HG02798 (cell line): ENCODE measurements around the gene SELENOI.
"Not testable (repeated sequence)": the region's sequence is repeated elsewhere in the genome, so short reads cannot be mapped to it uniquely, and the experiment has no call there.

Source experiments
- ATAC-seq: cut with Tn5 transposase; IDR thresholded peaks from one replicate; pipeline ENCODE4 v1.9.1; 2021; ENCODE audit warnings: mild to moderate bottlenecking; ENCODE audit not compliant: unreplicated experiment, poor library complexity

SELENOI gene

DNA sequence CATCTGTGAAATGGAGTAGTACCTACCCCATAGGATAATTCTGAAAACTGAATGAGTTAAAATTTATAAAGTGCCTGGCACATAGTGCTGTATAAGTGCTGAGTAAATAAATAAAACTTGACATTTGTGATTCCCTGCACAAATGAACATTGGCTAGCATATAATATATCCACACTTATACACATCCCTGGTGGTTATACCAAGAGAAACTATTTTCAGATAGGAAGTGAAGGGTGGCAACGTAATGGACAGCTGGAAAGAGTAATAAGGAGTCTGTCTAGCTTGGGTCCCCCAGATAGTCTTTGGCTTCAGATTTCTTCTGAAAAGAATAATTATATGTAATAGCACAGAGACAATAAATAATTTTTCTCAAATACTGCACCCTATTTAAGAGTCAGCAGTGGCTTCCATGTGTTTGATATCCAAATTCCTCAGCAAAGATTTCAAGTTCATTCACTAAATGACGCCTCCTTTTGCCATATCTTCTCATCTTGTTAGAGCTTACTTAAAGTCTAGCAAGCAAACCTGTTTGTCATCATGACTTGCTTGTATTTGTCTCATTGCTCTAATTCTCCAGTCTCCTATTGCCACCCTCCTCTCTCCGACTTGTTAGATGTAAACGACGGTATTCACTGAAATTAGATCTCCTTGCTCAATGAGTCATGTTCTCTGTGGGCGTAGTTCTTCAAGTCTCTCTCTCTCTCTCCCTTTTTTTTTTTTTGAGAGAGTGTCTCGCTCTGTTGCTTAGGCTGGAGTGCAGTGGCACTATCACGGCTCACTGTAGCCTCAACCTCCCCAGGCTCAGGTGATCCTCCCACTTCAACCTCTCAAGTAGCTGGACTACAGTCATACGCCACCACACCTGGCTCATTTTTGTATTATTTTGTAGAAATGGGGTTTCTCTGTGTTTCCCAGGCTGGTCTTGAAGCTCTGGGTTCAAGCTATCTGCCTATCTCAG, 9.4 kb downstream of the SELENOI start:
- ATAC-seq: no peak

DNA sequence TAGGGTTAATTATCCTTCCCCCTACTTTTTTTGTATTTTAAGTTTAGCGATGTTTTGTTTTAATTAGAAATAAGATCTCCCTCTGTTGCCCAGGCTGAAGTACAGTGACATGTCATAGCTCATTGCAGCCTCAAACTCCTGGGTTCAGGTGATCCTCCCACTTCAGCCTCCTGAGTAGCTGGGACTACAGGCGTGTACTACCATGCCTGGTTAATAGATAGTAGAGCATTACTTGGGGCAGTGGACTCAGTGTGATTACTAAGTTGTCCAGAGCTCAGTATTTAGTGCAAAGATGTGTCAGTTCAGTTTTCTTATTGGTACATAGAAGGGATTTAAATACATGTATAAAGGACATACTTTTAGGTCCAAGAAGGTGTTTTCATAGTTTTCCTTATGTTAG, 10.2 kb downstream of the SELENOI start:
- ATAC-seq: no peak

DNA sequence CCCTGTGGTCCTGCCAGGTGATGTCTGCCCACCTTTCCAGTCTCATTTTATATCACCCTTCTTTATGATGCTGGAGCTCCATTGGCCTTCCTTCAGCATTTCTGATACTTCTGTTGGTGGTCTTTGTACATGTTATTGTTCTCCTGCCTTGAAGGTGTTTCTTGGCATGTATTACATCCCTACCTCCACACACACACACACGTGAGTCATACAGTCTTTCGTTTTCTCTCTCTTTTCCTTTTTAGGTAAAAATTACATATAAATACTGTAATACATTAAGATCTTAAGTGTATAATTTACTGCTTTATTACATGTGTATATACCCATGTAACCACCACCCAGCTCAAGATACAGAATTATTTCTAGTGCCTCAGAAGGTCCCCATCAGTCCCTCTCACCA, 10.8 kb downstream of the SELENOI start:
- no peak for ATAC-seq

DNA sequence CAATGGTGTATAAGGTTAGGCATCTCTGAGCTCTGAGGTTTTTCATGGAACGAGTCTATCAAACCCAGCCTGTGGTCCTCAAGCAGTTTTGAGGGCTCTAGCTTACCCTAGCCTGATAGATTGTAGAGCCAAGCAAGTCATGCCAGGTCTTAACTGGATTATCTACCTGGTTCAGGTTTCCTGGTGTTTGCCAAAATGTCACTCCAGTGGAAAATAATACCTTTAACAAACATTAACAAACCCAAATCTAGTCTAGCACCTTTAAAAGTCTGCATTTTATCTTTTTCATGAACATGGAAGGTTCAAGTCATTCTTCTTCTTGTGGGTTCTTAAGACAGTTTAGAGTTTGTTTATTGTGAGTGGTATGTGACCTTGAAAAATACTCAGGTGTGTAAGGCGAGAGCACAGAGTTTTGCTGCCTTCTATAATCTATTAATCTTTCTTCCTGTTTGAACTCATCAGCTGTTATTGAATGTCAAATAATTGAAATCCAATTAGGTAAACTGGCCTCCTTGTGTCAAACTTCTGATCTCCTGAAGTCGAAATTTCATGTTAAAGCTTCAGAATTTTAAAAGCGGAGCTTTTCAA, 14.0 kb downstream of the SELENOI start:
- no peak for ATAC-seq

DNA sequence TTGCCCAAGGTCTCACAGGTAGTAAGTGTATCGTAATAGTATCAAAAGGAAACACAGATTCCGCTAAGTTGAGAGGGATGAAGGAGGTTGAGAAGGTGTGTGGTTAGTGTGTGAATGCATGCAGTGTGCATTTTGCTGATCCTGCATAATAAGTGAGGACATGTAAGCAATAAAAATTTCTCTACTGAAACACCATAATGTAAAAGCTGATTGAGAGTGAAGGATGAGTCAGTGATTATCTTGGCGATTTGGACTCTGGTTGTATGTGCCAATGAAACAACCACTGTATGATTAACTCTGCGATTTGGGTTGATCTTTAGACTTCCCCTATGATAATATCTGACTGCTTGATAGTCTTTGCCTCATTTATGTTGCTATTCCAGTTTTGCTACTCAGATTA, 17.4 kb downstream of the SELENOI start:
- ATAC-seq: no peak

DNA sequence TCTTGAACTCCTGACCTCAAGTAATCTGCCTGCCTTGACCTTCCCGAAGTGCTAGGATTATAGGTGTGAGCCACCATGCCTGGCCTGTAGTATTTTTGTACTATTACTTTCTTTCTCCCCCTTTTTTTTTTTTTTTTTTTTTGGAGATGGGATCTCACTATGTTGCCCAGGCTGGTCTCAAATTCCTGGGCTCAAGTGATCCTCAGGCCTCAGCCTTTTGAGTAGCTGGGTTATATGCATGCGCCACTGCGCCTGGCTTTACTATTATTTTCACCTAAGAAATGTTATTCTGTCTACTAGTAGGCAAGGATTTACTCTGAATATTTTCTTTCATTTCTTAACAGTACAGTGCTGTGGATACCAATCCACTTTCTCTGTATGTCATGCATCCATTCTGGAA, 18.0 kb downstream of the SELENOI start:
- ATAC-seq: no peak

DNA sequence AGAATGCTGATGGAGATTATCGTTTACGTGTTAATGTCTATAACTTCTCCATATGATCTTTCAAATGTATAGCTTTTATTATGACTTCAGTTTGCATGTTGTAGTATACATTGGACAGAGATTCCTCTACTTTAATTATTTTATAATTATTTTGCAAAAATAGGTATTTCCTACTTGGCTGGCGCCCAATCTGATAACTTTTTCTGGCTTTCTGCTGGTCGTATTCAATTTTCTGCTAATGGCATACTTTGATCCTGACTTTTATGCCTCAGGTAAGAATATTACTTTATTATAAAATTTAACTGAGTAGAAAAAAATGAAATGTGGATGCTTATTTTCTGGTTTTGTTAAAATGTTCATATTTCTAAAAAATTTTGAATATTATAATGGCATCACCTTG, 18.7 kb downstream of the SELENOI start:
- ATAC-seq: no peak

DNA sequence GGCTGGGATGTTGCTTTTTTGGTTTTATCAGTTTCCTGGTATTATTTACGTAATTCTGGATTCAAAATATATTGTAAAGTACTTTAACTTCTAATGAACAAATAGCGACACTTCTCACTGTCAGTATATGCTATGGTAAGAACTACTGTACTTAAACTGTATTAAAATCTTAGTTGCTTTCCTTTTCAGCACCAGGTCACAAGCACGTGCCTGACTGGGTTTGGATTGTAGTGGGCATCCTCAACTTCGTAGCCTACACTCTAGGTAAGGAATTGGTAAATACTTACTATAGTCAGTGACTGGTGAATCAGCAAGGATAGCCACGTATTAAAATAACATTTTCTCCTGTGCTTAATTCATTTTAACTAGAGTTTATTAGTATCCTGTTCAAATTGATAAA, 21.0 kb downstream of the SELENOI start:
- ATAC-seq: no peak

DNA sequence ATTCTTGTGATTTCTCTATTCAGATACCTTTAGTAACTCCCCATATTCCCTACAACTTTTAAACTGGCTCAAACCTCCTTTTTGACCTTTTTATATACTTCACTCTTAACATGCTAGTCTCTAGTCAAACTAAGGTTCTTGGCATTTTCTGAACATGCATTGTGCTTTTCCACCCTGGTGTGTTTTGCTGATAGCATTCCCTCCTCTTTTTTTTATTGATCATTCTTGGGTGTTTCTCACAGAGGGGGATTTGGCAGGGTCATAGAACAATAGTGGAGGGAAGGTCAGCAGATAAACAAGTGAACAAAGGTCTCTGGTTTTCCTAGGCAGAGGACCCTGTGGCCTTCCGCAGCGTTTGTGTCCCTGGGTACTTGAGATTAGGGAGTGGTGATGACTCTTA, 23.7 kb downstream of the SELENOI start:
- not testable (repeated sequence) for ATAC-seq

DNA sequence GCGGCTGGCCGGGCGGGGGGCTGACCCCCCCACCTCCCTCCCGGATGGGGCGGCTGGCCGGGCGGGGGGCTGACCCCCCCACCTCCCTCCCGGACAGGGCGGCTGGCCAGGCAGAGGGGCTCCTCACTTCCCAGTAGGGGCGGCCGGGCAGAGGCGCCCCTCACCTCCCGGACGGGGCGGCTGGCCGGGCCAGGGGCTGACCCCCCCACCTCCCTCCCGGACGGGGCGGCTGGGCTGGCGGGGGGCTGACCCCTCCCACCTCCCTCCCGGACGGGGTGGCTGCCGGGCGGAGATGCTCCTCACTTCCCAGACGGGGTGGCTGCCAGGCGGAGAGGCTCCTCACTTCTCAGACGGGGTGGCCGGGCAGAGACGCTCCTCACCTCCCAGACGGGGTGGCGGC, 25.0 kb downstream of the SELENOI start:
- not testable (repeated sequence) for ATAC-seq

DNA sequence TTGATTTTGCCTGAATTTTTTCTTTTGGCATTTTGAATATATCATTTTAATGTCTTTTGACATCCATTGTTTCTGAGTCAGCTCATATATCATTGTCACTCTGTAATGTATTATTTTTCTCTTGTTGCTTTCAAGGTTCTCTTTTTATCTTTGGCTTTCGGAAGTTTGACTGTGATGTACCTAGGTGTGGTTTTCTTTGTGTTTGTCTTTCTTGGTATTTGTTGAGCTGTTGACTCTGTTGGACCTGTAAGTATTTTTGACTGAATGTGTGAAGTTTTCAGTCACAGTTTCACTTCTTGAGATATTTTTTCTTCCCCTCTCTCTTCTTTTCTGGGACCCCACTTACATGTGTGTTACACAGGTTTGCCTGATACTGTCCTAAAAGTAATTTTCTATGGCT, 30.9 kb downstream of the SELENOI start:
- no peak for ATAC-seq

DNA sequence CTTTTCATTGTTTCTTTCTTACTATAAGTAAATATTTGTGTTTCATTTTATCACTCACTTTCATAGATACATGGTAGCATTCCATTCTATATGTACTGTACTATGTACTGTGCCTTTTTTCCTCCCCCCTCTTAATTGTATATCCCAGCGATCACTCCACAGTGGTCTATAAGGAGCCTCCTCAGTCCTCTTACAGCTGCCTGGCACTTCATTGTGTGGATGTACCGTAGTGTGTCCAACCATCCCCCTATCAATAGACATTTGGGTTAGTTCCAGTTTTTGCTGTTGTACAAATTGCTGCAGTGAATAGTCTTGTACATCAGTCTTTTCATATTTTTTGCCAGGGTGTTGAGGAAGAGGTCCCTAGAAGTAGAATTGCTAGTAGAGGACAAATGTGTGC, 34.3 kb downstream of the SELENOI start:
- no peak for ATAC-seq

DNA sequence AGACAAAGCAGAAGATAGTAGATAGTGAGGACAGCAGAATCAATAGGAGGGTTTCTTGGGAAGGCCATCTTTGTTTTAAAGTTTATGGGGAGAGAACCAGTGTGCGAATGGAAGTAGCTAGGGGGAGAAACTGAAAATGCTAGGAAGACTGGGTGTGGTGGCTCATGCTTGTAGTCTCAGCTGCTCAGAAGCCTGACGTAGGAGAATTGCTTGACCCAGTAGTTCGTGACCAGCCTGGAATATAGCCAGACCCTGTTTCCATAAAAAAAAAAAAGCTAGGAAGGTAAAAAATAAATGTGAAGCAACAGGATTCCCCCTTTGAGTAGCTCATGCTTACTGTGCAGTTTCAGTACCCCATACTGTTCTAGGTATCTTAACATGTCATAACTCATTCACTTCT, 36.6 kb downstream of the SELENOI start:
- ATAC-seq: no peak

DNA sequence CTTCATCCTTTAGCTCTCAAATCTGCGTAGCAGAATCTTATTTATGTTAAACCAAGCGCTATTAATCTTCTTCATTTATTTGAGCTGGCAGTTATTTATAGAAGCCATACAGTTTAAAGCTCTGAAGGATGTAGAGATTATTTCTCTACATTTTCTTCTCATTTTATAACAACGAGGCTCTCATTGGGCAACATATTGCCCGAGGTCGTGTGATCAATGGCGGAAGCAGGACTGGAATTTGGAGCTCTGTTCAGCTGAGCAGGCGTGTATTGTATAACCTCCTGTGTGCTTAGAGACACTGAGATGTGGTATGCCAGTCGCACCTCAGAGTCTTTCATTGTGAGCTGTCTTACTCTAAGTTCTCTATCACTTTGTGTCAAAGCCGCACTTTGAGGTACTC, 38.2 kb downstream of the SELENOI start:
- ATAC-seq: no peak

DNA sequence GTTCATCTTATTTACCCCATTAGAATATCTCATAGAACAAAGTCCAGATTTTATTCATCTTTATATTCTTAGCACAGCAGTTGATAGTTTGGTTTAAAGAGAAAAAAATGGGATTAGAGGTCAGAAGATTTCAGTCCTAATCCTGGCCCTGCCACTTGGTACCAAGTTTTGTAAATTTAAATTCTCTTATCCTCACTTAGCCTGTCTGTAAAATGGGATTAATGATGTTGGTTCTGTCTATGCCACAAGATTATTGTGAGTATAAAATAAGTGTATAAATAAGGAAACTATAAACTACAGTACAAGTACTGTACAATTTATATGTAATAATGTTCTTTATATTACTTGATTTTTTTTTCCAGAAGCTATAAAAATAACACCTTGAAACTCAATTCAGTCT, 38.7 kb downstream of the SELENOI start:
- no peak for ATAC-seq

DNA sequence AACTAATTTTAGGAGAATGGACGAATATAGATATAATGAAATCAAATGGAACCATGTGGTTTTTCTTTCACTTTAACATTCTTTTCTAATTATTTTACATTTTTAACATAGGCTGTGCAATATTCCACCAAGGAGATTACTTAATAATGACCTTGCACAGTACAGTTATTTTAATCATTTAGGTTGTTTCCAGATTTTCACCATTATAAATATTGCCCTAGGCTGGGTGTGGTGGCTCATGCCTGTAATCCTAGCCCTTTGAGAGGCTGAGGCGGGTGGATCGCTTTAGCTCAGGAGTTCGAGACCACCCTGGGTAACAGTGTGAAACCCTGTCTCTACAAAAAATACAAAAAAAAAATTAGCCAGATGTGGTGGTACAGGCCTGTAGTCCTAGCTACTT, 41.2 kb downstream of the SELENOI start:
- no peak for ATAC-seq

DNA sequence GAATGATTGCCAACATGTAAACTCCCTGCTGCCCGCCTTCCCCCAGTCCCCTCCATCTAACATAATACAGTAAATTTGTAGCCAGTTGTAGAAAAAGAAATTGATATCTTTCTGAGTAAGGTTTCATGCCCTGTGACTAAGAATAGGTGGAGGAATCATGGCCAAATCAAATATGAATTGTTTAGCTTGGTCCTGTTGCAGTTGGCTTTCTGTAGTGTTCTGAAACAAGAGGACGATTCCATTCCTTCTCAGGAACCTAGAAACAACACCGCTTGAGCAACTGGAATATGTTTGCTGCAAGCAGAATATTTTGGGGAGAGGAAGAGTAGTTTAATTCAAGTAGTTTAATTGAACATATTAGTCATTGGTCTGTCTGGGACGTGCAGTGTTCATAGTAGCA, 48.8 kb downstream of the SELENOI start:
- ATAC-seq: no peak

DNA sequence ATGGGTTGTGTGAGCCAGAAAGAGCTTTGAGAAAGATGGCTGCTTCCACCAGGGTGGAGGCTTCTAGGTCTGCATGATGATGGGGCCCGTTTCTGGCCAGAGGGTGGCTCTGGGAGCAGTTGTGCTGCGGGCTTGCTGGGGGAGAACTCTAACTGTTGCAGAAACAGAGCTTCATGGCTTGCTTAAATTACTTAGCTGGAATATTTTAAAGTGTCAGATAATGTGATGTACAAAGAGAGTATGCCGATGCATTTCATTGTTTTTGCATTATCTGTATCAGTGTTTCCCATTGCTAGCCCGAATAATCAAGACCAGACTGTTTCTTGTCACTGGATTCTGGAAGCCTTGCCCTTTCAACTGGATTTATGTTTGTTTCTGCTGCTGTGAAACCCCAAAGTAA, 49.5 kb downstream of the SELENOI start:
- no peak for ATAC-seq

DNA sequence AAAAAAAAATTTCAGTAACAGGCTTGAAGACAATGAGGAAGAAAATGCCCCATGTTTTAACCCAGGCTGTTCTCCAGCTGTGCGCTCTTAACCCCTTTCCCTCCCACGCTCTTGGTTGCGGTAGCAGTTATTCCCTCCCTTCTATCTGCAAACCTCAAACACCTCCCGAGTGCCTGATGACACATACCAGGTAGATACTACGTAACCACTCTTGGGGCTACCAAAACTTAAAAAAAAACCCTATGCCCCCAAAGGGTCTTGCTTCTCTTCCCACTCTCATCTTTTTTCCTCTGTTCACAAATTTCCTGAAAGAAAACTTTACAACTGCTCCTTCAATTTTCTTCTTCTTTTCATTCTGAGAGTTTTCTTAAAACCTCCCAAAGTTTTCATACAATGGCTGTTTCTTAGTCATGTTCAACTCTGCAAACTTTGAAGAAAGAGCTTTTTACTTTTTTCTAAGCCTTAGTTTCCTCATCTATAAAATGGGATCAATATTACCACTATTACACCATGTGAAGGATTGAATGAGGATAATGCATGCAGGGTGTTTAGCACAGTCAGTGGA, 50.9 kb downstream of the SELENOI start:
- ATAC-seq: no peak

DNA sequence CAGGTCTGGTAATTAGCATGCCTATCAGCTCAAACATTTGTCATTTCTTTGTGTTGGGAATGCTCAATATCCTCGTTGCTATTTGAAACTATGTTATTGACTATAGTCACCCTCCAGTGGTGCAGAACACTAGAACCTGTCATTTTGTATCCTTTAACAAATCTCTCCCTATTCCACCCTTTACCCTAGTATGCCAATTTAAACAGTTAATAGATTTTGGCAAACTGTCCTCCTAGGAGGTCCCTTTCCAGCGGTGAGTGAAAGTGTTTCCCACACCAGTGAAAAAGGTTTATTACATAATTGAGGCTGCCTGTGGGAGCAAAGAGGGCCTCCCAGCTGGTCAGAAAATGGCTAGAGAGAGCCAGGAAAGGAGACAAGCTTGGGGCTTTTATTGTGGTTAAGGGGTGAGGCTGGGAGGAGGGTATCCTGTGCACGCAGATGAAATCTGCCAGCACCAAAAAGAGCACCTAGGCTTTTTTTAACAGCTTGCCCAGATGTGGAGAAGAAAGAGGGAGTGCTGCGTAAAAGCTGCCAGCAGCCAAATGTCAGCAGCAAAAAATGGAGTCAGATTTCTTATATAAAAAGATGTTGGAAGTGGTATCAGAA, 53.9 kb downstream of the SELENOI start:
- ATAC-seq: no peak

DNA sequence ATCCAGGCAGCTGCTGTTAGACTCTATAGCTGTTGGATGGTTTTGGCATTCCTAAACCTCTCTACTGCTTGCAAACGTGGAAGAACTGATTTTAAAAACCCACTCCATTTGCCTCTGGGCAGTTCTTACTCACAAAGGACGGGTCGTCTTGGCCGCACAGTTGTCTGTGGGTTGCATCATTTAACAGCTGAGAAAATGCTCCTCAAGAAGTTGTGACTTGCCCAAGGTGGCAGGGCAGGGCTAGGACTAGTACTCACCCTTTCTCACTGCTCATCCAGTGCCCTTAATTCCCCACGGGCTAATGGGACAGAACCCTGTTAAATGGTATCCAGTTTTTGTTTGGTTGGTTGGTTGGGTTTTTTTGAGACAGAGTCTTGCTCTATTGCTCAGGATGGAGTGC, 54.8 kb downstream of the SELENOI start:
- ATAC-seq: no peak
